HEK293T (cell line): ENCODE measurements around the gene SHQ1.

Source experiments
- FOXA1 ChIP-seq: fragments of 450-650 bp; IDR thresholded peaks from 2 replicates; pipeline ENCODE4 v1.6.1; 2016; ENCODE audit warnings: mild to moderate bottlenecking
- FOXK2 ChIP-seq: fragments of 450-650 bp; IDR thresholded peaks from 2 replicates; pipeline ENCODE4 v1.6.1; 2016; ENCODE audit warnings: mild to moderate bottlenecking
- FOXM1 ChIP-seq: fragments of 450-650 bp; IDR thresholded peaks from 2 replicates; pipeline ENCODE4 v1.6.1; 2017; ENCODE audit warnings: mild to moderate bottlenecking, borderline replicate concordance
- NFRKB ChIP-seq: fragments of 450-650 bp; IDR thresholded peaks from 2 replicates; pipeline ENCODE4 v1.6.1; 2016; ENCODE audit warnings: mild to moderate bottlenecking, moderate library complexity
- SUZ12 ChIP-seq: fragments of 450-650 bp; IDR thresholded peaks from 2 replicates; pipeline ENCODE4 v1.6.1; 2016; ENCODE audit warnings: mild to moderate bottlenecking
- ZNF384 ChIP-seq: fragments of 450-650 bp; IDR thresholded peaks from 2 replicates; pipeline ENCODE4 v1.6.1; 2016

GRCh38 chr3:72887705-72888545, 39.7 kb upstream of the SHQ1 start, which contains the start of gene GXYLT2:
- TF ChIP-seq ZNF384 = no peak
- TF ChIP-seq FOXA1 = no peak
- TF ChIP-seq SUZ12 = no peak
- TF ChIP-seq FOXM1 = 0 out of 2 replicates have a peak, but pooled peaks have one; percentile 50
- TF ChIP-seq NFRKB = no peak
- no peak for TF ChIP-seq FOXK2
